CD14-positive monocyte (primary cell): Measurements from ENCODE around the gene LY6G5B. TPM values are rescaled to one million over a fixed set of nuclear protein-coding genes. Genes with fewer than 3 reads are reported as not detected.
A peak's percentile ranks its signal among the peaks of the same experiment; 100 is the strongest.

Experiments used
- DNase-seq, 3 donors: peaks; one replicate each; pipeline ENCODE4 v3.0.0-alpha.2; 2011 to 2022
- H2AFZ ChIP-seq: 2 replicates; pipeline ENCODE4 v1.6.0; 2012; ENCODE audit warnings: mild to moderate bottlenecking, low read depth, low read length, inconsistent platforms; ENCODE audit not compliant: insufficient read depth, poor library complexity, severe bottlenecking
- H3K27ac ChIP-seq, 2 donors: 1 replicate in 1 of 2; 2 replicates in 1 of 2; pipeline ENCODE4 v1.5.1; 2012 to 2013; ENCODE audit warnings: low read length in 2 of 2, control low read depth in 1 of 2, inconsistent platforms in 1 of 2, low read depth in 1 of 2, mild to moderate bottlenecking in 1 of 2
- H3K27me3 ChIP-seq, 2 donors: one replicate each; pipeline versions ENCODE4 v1.6.0 to v1.6.1; 2011 to 2013; ENCODE audit warnings: low read length in 2 of 2; ENCODE audit not compliant: control insufficient read depth in 2 of 2, insufficient read depth in 2 of 2
- H3K36me3 ChIP-seq, 2 donors: replicated peaks in 1 of 2; 1 replicate in 1 of 2; 2 replicates in 1 of 2; pipeline versions ENCODE4 v1.5.1 to v1.6.1; 2012 to 2013; ENCODE audit warnings: low read length in 2 of 2, control low read depth in 1 of 2, inconsistent platforms in 1 of 2, mild to moderate bottlenecking in 1 of 2; ENCODE audit not compliant: insufficient read depth in 2 of 2, control insufficient read depth in 1 of 2
- H3K4me1 ChIP-seq, 2 donors: 1 replicate in 1 of 2; 2 replicates in 1 of 2; pipeline versions ENCODE4 v1.5.1 to v1.6.1; 2012 to 2013; ENCODE audit warnings: low read length in 2 of 2, control low read depth in 1 of 2, inconsistent platforms in 1 of 2, mild to moderate bottlenecking in 1 of 2, moderate library complexity in 1 of 2; ENCODE audit not compliant: insufficient read depth in 2 of 2, control insufficient read depth in 1 of 2
- H3K4me2 ChIP-seq: replicated peaks from 2 replicates; pipeline ENCODE3; 2012; ENCODE audit warnings: low read length, moderate library complexity, mild to moderate bottlenecking; ENCODE audit not compliant: poor library complexity, severe bottlenecking; ENCODE audit errors: extremely low read depth
- H3K4me3 ChIP-seq, 3 experiments: fragments of 200-600 bp in 1 of 3; sonication (generic) in 1 of 3; replicated peaks in 1 of 3; 1 replicate in 2 of 3; 2 replicates in 1 of 3; pipeline ENCODE4 v1.5.1; 2011 to 2013; ENCODE audit warnings: low read length in 3 of 3, mild to moderate bottlenecking in 3 of 3, control low read depth in 2 of 3, low read depth in 2 of 3, inconsistent platforms in 1 of 3, moderate library complexity in 1 of 3
- H3K79me2 ChIP-seq: 2 replicates; pipeline ENCODE4 v1.6.0; 2012; ENCODE audit warnings: mild to moderate bottlenecking, control low read depth, inconsistent platforms, low read length, moderate library complexity; ENCODE audit not compliant: insufficient read depth
- H3K9ac ChIP-seq: 2 replicates; pipeline ENCODE4 v1.6.0; 2017; ENCODE audit warnings: low read length, mild to moderate bottlenecking; ENCODE audit not compliant: insufficient read depth, poor library complexity, severe bottlenecking
- H3K9me3 ChIP-seq, 2 donors: replicated peaks in 1 of 2; 1 replicate in 1 of 2; 2 replicates in 1 of 2; pipeline versions ENCODE4 v1.5.1 to v1.6.1; 2012 to 2013; ENCODE audit warnings: low read length in 2 of 2, control low read depth in 1 of 2; ENCODE audit not compliant: control insufficient read depth in 1 of 2, insufficient read depth in 1 of 2
- H4K20me1 ChIP-seq: 2 replicates; pipeline ENCODE4 v1.6.0; 2012; ENCODE audit warnings: mild to moderate bottlenecking, low read length, control low read depth, moderate library complexity; ENCODE audit not compliant: insufficient read depth
- H3K27ac Mint-ChIP-seq, 7 donors: one replicate each; pipeline ENCODE4 v1.8.0; 2020; ENCODE audit warnings: mild to moderate bottlenecking in 7 of 7, mixed read lengths in 7 of 7, moderate library complexity in 6 of 7, inconsistent platforms in 2 of 7
- H3K27me3 Mint-ChIP-seq, 3 donors: one replicate each; pipeline ENCODE4 v1.8.0; 2021 to 2022; ENCODE audit warnings: low read depth in 3 of 3, mild to moderate bottlenecking in 3 of 3, mixed read lengths in 3 of 3, moderate library complexity in 3 of 3, inconsistent platforms in 1 of 3
- H3K36me3 Mint-ChIP-seq, 2 donors: one replicate each; pipeline ENCODE4 v1.8.0; 2020; ENCODE audit warnings: mixed read lengths in 2 of 2, inconsistent platforms in 1 of 2, mild to moderate bottlenecking in 1 of 2
- H3K4me1 Mint-ChIP-seq: one replicate; pipeline ENCODE4 v1.8.0; 2020; ENCODE audit warnings: mild to moderate bottlenecking, mixed read lengths
- H3K4me3 Mint-ChIP-seq, 2 donors: one replicate each; pipeline ENCODE4 v1.8.0; 2020; ENCODE audit warnings: mild to moderate bottlenecking in 2 of 2, mixed read lengths in 2 of 2, moderate library complexity in 1 of 2
- H3K9me3 Mint-ChIP-seq, 7 donors: one replicate each; pipeline ENCODE4 v1.8.0; 2020 to 2022; ENCODE audit warnings: mixed read lengths in 7 of 7, mild to moderate bottlenecking in 6 of 7, moderate library complexity in 6 of 7, inconsistent platforms in 2 of 7
- WGBS: methylation state at CpG from one replicate; pipeline ENCODE4 v1.1.5; 2013; ENCODE audit warnings: missing lambda C conversion rate; ENCODE audit not compliant: insufficient coverage; 5-methylcytosine and 5-hydroxymethylcytosine counted together
- intact Hi-C, 2 donors: fragments of 100-400 bp; cut with micrococcal nuclease; formaldehyde crosslinking; loops; one replicate each; pipeline versions ENCODE4 v1.15.0 to v1.15.1; 2023
- polyA plus RNA-seq, 3 donors: library from polyadenylated mRNA; depleted of rRNA in 1 of 3; unstranded in 2 of 3; stranded (reverse) in 1 of 3; fragments of 300-500 nt in 2 of 3; fragments of >200 nt in 1 of 3; fragmentation: Illumina TruSeq in 2 of 3; gene quantifications; 1 replicate in 2 of 3; 2 replicates in 1 of 3; pipeline ENCODE4 v1.2.3, GENCODE V29; 2012 to 2021
- TF ChIP-seq, protein P1 (sequence below): fragments of 200-600 bp; IDR thresholded peaks from one replicate; pipeline ENCODE4 v1.8.0; 2022; ENCODE audit warnings: antibody characterized with exemption, mild to moderate bottlenecking

LY6G5B gene
- polyA plus RNA-seq, 3 donors, result 0.17 to 55.1 TPM; not detected in 1

DNA sequence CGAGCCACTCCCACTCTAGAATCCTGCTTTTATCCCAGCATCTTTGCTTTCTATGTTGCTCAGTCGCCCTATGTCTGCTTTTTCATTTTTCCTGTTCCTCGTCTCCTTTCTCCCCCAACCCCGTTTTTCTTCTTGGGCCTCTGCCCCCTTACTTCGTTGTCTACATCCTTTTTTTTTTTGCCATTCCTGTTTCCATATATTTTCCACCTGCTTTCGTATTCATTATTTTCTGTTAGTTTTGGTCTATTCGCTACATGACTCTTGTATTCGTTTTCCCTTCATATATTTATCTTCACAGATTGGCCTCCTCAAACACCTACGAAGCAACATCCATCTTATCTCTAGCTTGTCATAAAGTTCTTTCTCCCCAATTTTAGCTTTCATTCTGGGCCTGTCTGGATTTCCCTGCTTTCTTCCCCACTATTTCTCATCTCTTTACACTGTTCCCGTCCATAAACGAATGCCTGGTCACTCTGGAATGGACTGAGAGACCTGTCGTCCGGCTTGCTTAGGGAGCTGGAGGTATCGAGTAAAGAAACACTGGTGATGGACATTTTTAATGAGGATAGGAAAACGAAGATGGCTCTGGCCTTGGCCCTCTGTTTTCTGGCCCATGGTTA is 48.3 kb upstream of the LY6G5B start:
- H2AFZ ChIP-seq, result peak overlapping the region; percentile 76
- Mint-ChIP-seq H3K27me3 (peaks cover 0 to 1% (median 0%) of the 10 kb centered on the region in 3 donors), H3K27ac (peak overlapping the region; percentile 79 to 100 (median 95)), H3K9me3 (no peaks in the 10 kb centered on the region), H3K36me3 (peaks cover 42 to 53% of the 10 kb centered on the region in 2 donors), H3K4me1 (peaks cover 45% of the 10 kb centered on the region), H3K4me3 (peak overlapping the region; percentile 89 to 96)
- peaks cover 88% of the 10 kb centered on the region for H3K79me2 ChIP-seq
- TF ChIP-seq, protein P1, sequence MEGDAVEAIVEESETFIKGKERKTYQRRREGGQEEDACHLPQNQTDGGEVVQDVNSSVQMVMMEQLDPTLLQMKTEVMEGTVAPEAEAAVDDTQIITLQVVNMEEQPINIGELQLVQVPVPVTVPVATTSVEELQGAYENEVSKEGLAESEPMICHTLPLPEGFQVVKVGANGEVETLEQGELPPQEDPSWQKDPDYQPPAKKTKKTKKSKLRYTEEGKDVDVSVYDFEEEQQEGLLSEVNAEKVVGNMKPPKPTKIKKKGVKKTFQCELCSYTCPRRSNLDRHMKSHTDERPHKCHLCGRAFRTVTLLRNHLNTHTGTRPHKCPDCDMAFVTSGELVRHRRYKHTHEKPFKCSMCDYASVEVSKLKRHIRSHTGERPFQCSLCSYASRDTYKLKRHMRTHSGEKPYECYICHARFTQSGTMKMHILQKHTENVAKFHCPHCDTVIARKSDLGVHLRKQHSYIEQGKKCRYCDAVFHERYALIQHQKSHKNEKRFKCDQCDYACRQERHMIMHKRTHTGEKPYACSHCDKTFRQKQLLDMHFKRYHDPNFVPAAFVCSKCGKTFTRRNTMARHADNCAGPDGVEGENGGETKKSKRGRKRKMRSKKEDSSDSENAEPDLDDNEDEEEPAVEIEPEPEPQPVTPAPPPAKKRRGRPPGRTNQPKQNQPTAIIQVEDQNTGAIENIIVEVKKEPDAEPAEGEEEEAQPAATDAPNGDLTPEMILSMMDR, result no peak
- peak overlapping the region; percentile 79 to 97 (median 87) for H3K4me3 ChIP-seq
- peak overlapping the region; percentile 95 to 99 for H3K27ac ChIP-seq
- peak overlapping the region; percentile 95 for H3K4me2 ChIP-seq
- no peaks in the 10 kb centered on the region for H3K27me3 ChIP-seq
- H3K9me3 ChIP-seq, result no peaks in the 10 kb centered on the region
- intact Hi-C loops, result loop anchor here (2.0 to 5.0 kb wide), 2 partner anchors 31 to 46 kb away; partner anchors contain the start of genes BAG6 (in 2 of the 2), CSNK2B (in 1 of the 2) and LY6G5B (in 1 of the 2)
- DNase-seq, result no peak
- 27% methylated on average over 13 of the region's 15 CpGs for WGBS
- H4K20me1 ChIP-seq, result peaks cover 23% of the 10 kb centered on the region
- peak overlapping the region; percentile 93 for H3K9ac ChIP-seq
- peaks cover 42 to 48% of the 10 kb centered on the region in 2 donors for H3K4me1 ChIP-seq
- H3K36me3 ChIP-seq, result peaks cover 33 to 45% of the 10 kb centered on the region in 2 donors

DNA sequence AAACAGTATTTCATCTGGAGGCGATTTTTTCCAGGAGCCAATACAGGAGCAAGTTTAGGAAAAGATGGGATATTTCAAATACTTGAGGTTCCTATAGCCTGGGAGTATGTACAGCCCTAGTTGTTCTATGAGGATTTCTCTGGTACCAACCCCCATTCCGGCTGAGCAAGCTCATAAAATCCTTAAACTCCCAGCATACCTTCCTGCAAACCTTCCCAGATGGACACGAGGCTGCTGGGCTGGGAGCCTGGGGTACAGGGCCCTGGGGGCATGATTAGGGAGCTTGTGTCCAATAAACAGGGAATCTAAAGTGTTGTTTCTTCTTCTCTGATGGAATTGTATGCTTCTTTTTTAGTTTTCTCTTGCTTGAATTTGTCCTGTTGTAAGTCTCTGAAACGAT is 47.8 kb upstream of the LY6G5B start:
- H3K9me3 Mint-ChIP-seq, result no peaks in the 10 kb centered on the region
- H3K36me3 Mint-ChIP-seq, result peaks cover 40 to 53% of the 10 kb centered on the region in 2 donors
- TF ChIP-seq, protein P1, result no peak
- Histone ChIP-seq H4K20me1 (peaks cover 25% of the 10 kb centered on the region), H3K4me3 (peak overlapping the region in 1 of 3 experiments; percentile 97), H3K4me2 (peak overlapping the region; percentile 95), H3K9me3 (no peaks in the 10 kb centered on the region), H3K36me3 (peaks cover 38 to 45% of the 10 kb centered on the region in 2 donors), H3K79me2 (peaks cover 88% of the 10 kb centered on the region), H3K9ac (no peak overlapping the region), H3K27me3 (no peaks in the 10 kb centered on the region), H3K4me1 (peaks cover 36 to 43% of the 10 kb centered on the region in 2 donors), H2AFZ (no peak overlapping the region), H3K27ac (peak overlapping the region; percentile 24 to 95)
- H3K4me3 Mint-ChIP-seq, result peak overlapping the region; percentile 89 to 96
- no peak for DNase-seq
- intact Hi-C loops, result loop anchor here (2.0 to 5.0 kb wide), 2 partner anchors 31 to 45 kb away; partner anchors contain the start of genes BAG6 (in 2 of the 2), CSNK2B (in 1 of the 2) and LY6G5B (in 1 of the 2)
- peaks cover 40% of the 10 kb centered on the region for H3K4me1 Mint-ChIP-seq
- H3K27me3 Mint-ChIP-seq, result peaks cover 0 to 1% (median 0%) of the 10 kb centered on the region in 3 donors
- WGBS, result 18% methylated on average over 1 of the region's 4 CpGs
- peak overlapping the region; percentile 73 to 100 (median 95) for H3K27ac Mint-ChIP-seq
